ENCODE results near the gene PGF. TPM values are rescaled to one million over a fixed set of nuclear protein-coding genes. Genes with fewer than 3 reads are reported as not detected.

The PGF gene
- total RNA-seq, 1 donor from 2014 or later = 6.1 TPM

- DNase-seq (ENCODE audit: low read depth) = no peak
- no peak overlapping the region for H3K4me3 ChIP-seq (ENCODE audit: low read depth, low read length)
- no peak for TF ChIP-seq CTCF (conservative IDR thresholded peaks at IDR 0.05; ENCODE audit: low read depth, low read length)
Measured at GRCh38 chr14:74973905-74974363, 18.5 kb upstream of the PGF start.

GRCh38 chr14:74973003-74973653 lies 17.7 kb upstream of the PGF start:
- TF ChIP-seq CTCF (conservative IDR thresholded peaks at IDR 0.05; ENCODE audit: low read depth, low read length) = no peak
- no peak overlapping the region for H3K4me3 ChIP-seq (ENCODE audit: low read depth, low read length)
- no peak for DNase-seq (ENCODE audit: low read depth)

- no peak overlapping the region for H3K4me3 ChIP-seq (ENCODE audit: low read depth, low read length)
- TF ChIP-seq CTCF (conservative IDR thresholded peaks at IDR 0.05; ENCODE audit: low read depth, low read length) = no peak
- no peak for DNase-seq (ENCODE audit: low read depth)
Measured at GRCh38 chr14:74968811-74969210, 13.4 kb upstream of the PGF start.

- no peak overlapping the region for H3K4me3 ChIP-seq (ENCODE audit: low read depth, low read length)
Measured at GRCh38 chr14:74965486-74966153, 10.2 kb upstream of the PGF start.

GRCh38 chr14:74964787-74965485 lies 9.5 kb upstream of the PGF start:
- no peak for TF ChIP-seq CTCF (conservative IDR thresholded peaks at IDR 0.05; ENCODE audit: low read depth, low read length)
- no peak for DNase-seq (ENCODE audit: low read depth)
- H3K4me3 ChIP-seq (ENCODE audit: low read depth, low read length) = no peak overlapping the region

More at GRCh38 chr14:74965486-74966153, 10.2 kb upstream of the PGF start:
- TF ChIP-seq CTCF (conservative IDR thresholded peaks at IDR 0.05; ENCODE audit: low read depth, low read length) = no peak
- no peak for DNase-seq (ENCODE audit: low read depth)

GRCh38 chr14:74963705-74964271 lies 8.4 kb upstream of the PGF start:
- no peak for TF ChIP-seq CTCF (conservative IDR thresholded peaks at IDR 0.05; ENCODE audit: low read depth, low read length)
- DNase-seq (ENCODE audit: low read depth) = no peak

More at GRCh38 chr14:74963705-74964271, 8.4 kb upstream of the PGF start:
- no peak overlapping the region for H3K4me3 ChIP-seq (ENCODE audit: low read depth, low read length)

Data from epithelial cell of proximal tubule (primary cell).